ENCODE measurements around the gene MXRA7.
"Not testable (repeated sequence)": the region's sequence is repeated elsewhere in the genome, so short reads cannot be mapped to it uniquely, and the experiment has no call there.

Gene MXRA7

DNA sequence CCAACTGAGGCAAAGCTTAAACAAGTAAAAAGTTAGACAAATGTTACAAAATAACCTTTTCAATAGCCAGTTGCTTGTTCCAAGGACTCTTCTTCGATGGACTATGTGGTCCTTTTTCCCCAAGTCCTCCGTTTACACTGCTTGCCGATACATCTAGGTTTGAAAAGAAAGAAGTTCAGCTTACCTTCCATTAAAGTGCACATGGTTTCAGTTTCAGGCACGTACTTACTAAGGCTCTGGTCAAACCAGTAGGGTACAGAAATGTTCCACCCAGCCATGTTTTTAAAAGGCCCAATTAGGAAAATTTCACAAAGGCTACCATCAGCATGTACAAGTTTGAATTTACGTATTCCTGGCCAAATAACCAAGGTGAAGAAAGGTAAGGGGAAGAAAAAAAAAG, 24.2 kb upstream of the MXRA7 start:
- DNase-seq = peak; percentile 66

DNA sequence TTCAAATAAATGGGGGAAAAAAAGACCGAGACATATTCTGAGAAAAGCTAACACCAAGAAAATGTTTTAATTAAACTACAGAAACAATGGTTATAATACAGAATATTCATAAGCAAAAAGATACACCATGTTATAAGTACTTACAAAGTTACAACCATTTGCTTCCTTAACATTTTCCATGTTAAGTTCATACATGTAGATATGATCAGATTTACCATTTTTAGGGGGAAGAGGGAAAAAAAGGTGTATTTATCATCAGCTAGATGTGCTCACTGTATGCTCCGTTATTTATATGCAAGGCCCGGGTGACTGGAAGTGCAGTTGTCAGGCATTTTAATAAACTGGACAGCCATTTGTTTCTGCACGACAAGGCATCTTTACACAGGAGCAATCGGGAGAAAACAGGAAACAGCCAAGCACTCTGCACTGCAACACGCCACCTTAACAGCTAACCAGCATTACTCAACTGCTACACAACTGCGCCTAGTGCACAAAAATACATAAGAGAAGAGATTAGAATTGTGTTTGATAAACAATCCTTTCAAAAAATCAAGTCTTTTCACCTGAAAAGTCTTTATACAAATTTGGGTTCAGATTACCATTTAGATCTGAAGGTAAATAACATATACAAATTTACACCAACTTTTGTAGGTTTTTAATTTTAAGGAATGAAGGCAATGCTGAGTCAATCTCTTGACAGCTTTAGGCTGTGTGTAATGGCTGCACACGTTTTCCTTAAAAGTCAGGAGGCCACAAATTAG, 23.5 kb upstream of the MXRA7 start:
- peak; percentile 49 for DNase-seq

DNA sequence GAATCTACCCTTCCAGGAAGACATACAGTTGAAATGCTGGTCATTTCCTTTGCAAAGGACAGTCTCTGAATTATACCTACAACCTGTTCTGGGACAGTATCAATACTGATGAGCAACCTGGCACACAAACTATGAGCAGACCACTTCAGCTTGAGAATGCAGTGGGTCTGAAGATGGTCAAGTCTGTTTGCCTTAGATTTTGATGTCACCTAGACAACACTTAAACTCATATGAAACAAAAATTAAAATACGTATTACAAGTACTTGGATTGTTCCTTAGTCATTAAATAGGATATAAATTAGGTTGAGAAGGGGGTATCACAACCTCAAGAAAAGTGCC, 22.8 kb upstream of the MXRA7 start:
- no peak for DNase-seq

DNA sequence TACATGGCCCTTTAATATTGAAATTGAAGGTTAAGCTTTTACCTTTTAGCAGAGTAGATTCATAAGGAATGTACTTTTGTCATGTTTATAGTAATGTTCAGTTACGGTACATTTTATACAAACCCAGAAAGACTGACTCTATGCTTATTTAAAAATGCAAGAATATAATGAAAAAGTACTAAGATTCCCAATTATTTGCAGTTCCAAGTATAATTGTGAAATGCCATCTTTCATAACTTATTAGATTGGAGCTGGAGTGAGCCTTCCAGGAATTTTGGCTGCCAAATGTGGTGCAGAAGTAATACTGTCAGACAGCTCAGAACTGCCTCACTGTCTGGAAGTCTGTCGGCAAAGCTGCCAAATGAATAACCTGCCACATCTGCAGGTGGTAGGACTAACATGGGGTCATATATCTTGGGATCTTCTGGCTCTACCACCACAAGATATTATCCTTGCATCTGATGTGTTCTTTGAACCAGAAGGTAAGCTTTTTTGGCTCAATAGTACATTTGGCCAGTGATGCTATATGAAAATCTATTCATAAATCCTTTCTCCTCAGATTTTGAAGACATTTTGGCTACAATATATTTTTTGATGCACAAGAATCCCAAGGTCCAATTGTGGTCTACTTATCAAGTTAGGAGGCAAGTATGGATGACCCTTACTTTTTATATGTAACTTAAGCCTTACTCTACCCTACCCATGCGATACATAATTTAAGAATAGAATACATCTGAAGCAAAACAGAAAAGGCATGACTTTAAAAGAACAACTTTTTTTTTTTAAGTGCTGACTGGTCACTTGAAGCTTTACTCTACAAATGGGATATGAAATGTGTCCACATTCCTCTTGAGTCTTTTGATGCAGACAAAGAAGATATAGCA, 22.2 kb upstream of the MXRA7 start:
- DNase-seq = no peak

DNA sequence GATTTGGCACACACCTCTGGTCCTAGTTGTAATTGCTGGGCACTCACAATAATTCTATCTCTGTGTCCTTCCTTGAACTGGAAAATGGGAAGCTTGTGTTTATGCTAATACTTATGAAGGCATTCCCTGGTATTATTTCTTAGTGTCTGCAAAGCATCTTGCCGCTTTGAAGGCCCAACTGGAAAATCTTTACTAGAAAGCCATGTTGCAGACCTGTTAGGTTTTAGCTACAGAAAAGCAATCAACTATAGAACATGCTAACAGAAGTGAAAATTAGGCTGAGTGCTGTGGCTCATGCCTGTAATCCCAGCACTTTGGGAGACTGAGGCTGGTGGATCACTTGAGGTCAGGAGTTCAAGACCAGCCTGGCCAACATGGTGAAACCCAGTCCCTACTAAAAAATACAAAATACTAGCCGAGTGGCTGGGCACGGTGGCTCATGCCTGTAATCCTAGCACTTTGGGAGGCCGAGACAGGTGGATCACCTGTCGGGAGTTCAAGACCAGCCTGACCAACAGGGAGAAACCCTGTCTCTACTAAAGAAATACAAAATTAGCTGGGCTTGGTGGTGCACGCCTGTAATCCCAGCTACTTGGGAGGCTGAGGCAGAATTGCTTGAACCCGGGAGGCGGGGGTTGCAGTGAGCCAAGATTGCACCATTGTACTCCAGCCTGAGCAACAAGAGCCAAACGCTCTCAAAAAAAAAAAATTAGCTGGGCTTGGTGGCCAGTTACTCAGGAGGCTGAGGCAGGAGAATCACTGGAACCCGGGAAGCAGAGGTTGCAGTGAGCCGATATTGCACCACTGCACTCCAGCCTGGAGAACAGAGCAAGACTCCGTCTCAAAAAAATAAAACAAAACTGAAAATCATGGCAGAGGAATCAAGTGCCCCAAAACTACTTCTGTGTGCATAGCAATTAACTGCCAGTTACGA, 21.3 kb upstream of the MXRA7 start:
- DNase-seq = not testable (repeated sequence)

DNA sequence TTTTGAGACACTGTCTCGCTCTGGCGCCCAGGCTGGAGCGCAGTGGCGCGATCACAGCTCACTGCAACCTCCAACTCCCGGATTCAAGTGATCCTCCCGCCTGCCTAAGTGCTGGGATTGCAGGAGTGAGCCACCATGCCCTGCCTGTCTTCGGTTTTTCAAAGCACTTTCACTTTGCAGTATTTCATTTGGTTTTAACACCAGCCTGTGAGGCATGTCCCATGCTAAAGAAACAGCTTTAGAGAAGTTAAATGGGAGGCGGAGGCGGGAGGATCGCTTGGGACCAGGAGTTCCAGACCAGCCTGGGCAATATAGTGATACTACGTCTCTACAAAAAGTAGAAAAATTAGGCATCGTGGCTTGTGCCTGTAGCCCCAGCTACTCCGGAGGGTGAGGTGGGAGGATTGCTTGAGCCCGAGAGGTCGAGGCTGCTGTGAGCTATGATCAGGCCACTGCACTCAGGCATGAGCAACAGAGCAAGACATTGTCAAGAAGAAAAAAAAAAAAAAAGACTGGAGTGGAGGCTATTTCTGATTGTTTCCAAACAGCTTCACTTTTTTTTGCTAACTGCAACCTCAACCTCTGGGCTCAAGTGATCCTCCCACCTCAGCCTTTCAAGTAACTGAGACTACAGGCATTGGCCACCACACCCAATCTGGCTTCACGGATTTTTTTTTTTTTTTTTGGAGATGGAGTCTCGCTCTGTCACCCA, 17.1 kb upstream of the MXRA7 start:
- DNase-seq = peak; percentile 73

DNA sequence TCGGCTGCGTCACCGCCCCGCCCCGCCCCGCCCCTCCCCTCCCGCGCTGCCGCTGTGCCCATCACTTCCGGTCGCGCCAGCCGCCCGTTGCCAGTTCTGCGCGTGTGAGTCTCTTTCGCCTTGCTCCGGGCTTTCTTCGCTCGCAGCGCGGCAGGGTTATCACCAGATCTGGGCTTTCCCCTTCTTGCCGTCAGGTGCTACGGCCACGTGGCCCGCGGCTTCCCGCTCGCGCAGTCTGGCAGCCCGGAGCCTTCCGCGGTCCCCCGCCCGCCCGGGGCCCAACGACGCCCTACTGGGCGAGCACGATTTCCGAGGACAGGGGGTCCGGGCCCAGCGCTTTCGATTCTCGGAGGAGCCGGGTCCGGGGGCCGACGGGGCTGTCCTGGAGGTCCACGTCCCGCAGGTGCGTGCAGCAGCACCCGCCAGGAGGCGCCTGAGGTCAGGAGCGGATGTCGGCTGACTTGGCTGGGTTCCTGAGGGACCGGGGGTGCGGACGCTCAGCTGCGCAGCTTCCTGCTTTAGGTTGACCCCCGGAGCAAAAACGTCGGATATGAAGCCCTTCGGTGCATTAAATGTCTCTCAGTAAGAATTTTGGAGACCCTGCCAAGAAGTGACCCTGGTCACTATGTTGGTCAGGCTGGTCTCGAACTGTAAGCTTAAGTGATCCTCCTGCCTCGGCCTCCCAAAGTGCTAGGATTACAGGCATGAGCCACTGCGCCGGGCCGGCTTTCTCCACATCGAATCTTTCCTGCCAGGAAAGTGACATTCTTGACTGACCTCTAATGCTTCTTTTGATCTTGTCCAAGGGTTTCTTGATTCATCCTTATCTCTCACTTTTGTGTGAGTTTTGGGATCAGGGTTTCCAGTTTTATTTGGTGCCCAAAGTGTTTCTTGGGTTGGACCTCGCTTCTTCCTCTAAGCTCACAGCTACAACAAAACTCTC, 16.3 kb upstream of the MXRA7 start, which contains the start of gene METTL23:
METTL23 (plus strand) TSS at position 64 of the 943 bp plus-strand sequence. CDS start 2,872 bp downstream, outside the sequence.
- peak; percentile 69 for DNase-seq

DNA sequence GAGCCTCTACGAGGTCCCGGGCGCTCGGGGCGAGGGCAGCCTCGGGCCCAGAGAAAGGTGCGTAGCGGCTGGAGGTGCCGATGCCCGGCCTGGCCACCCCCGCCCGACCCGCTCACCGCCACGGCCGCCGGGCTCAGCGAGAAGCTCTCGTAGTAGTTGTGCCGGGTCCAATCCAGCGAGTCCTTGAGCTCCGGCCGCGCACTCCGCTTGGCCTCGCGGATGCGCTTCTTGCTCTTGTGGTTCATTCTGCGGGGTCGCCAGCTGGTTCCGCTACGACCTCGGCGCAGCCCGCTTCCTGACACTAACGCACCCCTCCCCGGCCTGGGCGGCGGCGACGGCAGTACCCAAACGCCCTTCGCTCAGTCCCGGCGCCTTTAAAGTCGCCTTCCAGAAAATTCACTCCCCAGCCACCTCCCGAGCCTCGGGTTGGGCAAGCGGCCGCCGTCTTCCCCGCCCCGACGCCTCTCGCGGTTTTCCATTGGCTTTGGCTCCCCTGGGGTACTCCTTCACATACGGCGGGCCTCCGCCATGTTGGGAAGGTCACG, 15.5 kb upstream of the MXRA7 start, which contains the start of gene JMJD6:
JMJD6 (minus strand) TSS at position 376 of the 545 bp plus-strand sequence; CDS start at position 245, 131 bp downstream.
- peak; percentile 97 for DNase-seq

DNA sequence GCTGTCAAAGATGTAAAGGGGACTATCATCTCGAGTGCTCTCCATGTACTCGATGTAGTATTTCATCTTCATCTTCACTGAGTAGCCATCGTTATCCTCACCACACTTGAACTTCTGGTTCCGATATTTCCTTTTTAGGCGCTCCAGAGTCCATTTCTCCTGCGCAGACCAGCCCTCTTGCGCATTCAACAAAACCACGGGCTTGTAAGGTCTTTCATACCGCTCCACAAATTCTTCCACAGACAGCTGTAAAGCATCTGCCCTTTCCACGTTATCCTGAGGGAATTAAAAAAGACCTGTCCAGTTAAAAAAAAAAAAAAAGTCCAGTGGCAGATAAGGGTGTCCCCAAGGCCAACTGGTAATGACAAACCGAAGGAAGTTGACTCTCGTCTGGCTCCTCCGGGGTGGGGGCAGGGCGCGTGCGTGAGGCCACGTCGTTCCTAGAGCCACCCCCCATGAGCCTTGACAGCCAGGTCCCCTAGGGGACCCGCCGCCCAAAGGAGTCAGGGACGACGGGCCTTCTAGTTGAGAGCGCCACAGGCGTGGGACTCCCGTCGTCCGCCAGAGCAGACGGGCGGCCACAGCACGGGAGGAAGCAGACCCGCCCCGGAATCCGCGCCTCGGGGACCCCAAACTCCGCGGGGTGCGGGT, 14.9 kb upstream of the MXRA7 start:
- peak; percentile 77 for DNase-seq

DNA sequence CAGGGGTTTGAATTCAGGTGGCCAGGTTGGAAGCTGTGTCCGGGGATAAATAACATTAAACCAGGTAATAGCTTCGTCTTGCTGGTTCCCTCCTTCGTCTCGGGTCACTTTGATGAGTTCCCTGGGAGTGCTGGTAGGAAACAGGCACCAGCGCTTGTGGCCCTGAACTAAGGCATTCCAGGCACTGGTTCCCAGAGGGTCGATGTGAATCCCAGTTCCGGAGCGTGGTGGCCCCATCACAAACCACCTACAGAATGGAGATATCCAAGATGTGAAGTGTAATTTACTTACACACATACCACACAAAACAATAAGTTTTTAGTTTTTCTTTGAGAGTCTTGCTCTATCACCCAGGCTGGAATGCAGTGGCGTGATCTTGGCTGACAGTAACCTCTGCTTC, 13.0 kb upstream of the MXRA7 start:
- no peak for DNase-seq

DNA sequence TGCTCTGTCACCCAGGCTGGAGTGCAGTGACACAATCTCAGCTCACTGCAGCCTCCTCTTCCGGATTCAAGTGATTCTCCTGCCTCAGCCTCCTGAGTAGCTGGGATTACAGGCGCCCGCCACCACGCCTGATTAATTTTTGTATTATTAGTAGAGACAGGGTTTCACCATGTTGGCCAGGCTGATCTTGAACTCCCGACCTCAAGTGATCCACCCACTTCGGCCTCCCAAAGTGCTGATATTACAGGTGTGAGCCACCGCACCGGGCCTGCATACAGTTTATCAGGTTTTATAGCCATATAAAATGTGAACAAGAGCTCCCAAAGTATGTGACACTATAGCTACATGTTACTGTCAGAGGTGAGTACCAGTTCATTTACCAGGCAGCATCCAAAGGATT, 12.2 kb upstream of the MXRA7 start:
- not testable (repeated sequence) for DNase-seq

DNA sequence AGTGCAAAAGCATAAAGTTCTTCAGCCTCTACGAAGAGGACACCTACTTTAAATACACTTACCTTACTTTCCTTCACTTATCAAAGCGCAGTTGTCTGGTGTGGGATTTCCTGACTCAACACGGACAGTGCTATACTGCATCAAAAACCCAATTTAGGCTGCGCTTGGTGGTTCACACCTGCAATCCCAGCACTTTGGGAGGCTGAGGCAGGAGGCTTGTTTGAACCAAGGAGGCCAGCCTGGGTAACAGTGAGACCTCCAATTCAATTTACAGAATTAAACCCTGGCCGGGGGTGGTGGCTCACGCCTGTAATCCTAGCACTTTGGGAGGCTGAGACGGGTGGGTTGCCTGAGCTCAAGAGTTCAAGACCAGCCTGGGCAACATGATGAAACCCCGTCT, 11.5 kb upstream of the MXRA7 start:
- no peak for DNase-seq

DNA sequence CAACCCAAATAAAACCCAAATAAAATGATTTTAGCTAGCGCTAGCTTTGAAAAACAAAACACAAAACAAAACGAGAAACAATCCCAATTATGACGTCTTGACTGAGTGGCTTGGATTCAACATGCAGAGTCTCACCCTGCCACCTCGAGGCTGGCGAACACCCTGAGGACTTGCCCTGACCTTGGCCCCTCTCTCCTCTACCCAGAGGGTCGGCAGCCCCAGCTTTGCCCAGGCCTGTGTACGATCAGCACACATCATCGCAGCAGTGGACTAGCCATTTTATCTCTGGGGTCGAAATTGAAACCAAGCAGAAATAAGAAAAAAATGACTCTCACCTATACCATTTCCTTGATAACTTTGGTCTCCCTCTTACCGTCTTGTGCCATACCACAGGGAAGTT, 10.7 kb upstream of the MXRA7 start:
- no peak for DNase-seq

DNA sequence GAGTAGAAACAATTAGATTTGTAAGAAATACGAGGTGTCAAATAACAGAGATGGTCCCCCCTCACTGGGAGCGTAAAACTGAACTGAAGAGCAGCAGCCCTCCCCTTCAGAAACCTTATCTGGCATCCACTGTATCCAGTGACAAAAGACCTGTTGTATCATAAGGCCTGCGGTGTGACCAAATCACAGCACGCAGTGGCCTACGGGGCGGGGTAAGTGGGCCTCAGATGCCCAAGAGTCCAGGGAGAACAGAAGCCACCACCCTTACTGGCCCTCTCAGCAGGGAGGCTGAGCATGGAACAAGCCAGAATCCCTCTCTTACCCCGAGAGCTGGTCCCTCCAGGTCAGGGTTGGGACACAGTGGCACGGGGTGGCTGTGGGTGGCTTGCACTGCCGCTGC, 10.2 kb upstream of the MXRA7 start:
- DNase-seq = no peak

DNA sequence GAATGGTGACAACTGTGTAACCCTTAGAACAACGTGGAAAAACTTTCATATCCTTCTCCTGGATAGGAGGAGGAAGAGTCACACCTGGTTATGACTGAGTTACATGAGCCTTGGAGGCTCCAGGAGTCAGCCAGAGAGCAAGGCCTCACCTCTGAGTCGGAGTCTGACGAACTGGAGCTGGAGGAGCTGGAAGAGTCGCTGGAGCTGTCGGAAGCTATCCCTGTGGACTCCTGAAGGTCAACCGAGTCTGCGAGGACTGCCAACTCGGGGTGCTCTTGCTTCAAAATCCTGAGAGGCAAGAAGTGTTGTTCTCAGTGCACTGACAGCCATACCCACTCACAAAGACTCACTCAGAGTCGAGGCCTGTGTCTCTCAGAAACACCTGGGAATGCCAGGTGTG, 9.4 kb upstream of the MXRA7 start:
- DNase-seq = no peak

DNA sequence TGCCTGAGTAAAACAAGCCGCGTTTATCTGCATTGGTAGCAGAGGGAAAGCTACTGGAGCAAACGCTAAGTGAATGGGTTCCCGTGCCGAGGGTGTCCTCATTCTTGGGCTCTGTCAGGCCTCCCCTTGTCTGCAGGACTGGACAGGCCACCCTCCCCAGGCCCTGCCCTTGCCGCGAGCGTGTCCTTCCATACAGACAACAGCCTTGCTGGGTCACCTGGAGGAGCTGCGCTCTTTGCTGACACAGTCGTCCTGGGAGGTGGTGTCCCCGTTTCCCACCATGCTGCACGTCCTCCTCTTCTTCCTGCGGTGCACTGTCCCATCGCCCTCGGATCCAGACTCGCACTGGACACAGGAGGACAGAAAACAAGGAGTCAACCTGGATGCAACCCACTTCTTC, 7.8 kb upstream of the MXRA7 start:
- no peak for DNase-seq

DNA sequence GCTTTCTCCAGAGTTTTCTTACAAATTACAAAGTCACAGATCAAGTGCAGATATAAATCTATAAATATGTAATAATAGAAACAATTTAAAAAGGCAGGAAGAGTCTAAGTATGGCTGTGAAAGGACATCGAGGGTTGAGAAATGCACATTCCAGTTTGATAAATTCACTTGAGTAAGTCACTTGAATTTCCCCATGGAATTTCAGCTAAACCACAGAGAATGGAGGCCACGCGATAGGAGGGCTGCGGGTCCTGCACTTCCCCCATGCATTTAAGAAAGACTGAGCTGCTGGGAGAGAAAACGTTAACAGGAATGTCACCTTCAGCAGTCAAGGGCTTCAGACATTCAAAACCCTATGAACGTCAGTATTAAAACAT, 6.1 kb upstream of the MXRA7 start:
- no peak for DNase-seq

DNA sequence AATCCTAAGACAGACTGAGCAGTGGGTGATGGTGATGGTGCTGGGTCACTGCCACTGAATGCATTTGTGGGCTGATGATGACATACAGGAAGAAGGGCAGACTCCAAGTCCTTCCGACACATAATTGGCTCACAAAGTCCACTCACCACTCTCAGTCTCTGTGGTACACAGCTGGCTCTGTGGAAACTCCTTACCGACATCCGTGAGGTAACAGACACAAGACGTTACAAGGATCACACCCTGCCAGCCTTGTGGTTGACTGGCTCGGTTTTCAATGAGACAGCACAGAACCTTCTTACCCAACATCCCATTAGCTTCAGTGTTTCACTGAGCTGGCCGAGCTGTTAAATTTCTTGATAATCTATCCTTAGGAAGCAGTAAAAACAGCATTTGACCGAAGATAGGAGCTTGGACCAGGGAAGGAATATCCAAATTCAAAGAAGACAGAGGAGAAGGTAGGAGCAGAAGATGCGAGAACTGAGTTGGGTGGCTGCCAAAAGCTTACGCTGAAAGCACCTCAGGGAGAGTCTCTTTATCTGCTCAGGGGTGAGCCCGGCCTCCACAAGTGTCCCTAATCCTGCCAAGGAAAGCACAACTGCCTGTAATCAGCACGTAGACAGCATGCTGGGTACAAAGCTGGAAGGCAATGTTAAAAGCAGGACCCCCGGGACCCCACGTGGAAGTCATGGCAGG, 5.5 kb upstream of the MXRA7 start:
- peak; percentile 99 for DNase-seq

DNA sequence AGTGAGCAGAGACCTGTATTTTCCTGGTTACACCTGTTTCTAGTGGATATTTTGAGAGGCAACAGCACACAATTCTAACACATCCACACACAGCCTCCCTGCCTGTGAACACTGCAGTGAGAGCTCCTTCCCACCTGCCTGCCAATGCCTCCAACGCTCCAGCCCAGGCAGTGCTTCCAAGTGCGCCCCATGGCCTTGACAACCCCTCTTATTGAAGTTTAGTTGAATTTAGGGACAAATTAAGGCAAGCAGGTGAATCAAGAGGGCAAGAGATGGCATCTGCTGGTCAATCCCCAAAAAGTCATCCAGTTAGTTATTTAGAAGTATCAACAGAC, 4.7 kb upstream of the MXRA7 start:
- DNase-seq = no peak
